DLD1 (cell line): ENCODE results near the gene GGN.
"Not testable (repeated sequence)": the region's sequence is repeated elsewhere in the genome, so short reads cannot be mapped to it uniquely, and the experiment has no call there.

Experiments used
- in situ Hi-C: cut with HindIII; loops from 2 replicates; pipeline ENCODE4 v1.10.0; 2017; ENCODE audit warnings: low sequenced_read_pairs

GGN gene, protein sequence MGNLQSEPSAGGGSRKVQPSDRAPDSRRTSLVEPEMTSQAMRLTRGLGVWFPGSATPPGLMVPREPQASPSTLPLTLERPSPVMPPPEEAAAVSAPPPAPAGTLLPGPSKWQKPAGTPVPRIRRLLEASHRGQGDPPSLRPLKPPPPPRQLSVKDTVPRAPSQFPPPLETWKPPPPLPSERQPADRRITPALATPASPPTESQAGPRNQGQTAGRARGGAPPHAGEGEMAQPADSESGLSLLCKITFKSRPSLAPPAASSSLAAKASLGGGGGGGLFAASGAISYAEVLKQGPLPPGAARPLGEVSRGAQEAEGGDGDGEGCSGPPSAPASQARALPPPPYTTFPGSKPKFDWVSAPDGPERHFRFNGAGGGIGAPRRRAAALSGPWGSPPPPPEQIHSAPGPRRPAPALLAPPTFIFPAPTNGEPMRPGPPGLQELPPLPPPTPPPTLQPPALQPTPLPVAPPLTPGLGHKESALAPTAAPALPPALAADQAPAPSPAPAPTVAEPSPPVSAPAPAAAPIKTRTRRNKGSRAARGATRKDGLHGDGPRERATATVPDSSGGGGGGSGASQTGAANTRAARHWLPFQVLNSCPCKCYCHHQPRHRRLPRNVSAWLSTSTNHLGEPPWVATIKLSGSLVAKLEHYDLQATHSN

GRCh38 chr19:38387550-38388348, at the start of gene GGN:
Gene GGN (minus strand): TSS chr19:38388034. CDS start chr19:38387261, 773 bp downstream.
- in situ Hi-C loops: no loop called here

DNA sequence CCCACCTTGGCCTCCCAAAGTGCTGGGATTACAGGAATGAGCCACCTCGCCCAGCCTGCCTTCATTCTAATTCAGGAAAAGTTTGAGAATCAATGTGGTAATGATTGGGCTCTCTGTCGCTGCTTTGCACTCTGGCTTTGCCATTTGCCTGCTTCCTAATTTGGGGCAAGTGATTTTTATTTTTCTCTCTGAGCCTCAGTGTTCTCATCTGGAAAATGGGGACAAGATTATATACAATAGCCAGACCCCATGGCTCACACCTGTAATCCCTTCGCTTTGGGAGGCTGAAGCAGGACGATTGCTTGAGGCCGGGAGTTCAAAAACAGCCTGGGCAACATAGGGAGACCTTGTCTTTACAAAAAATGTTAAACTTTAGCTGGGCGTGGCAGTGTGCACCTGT, 49.5 kb upstream of the GGN start:
- in situ Hi-C loops: no loop called here

DNA sequence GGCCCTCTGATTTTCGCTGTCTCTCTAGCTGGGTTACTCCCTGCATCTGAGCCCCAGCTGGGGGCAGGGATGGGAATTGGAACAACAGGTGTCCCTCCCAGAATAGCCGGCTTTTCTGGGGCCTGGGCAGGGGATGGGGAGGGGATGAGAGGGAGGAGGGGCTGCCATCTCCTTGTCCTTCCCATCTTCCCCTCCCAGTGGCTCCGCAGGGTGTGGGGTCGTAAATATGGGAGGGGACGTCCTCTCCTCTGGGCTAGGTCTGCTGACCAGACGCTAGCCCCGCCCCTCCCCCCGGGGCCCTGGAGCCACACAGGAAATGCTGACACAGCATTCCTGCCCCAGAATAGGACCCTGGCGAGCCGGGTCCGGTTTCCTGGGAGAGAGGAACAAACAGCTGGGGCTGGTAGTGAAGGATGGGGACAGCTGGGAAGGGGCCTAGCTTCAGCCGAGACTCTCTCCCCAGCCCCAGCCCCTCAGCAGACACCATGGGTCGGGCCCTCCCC, 46.8 kb upstream of the GGN start:
- in situ Hi-C loops: no loop called here

GRCh38 chr19:38433268-38433733, 45.5 kb upstream of the GGN start, which contains the start of gene RYR1:
Gene RYR1 (plus strand): TSS chr19:38433691. CDS start chr19:38433830, 139 bp downstream.
- in situ Hi-C loops: no loop called here

- in situ Hi-C loops: no loop called here
Measured at GRCh38 chr19:38430931-38431330, 43.1 kb upstream of the GGN start.

- in situ Hi-C loops: no loop called here
Measured at GRCh38 chr19:38429811-38430156, 42.0 kb upstream of the GGN start.

DNA sequence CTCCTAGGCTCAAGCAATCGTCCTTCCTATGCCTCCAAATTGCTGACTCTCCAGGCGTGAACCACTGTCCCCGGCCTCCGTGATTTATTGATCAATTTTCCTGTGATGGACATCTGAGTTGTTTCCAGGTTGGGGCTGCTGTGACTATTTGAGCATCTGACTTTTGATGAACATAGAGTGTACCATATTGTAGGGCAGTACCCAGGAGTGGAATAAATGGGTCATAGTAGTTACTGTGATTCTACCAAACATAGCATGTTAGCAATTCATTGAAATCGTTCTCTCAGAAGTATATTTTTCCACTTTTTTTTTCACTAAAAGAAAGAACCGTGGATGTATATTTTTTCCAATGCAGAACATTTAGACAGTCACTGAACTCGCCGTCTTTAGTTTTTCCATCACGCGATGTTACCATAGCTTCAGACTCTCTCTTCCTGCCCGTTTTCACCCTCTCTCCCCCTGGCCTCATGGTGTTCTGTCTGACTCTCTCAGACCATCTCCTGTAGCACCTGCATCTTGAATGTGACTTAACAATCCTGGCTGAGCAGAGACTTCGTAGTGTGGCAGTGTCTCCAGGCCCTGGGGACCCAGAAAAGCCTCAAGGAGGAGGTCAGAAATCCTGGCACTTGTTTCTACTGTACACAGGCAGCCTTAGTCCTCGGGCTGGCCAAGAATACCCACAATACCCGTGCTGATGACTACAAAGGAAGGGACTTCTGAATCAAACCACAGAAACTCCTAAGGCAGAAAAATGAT, 41.4 kb upstream of the GGN start:
- in situ Hi-C loops: no loop called here

GRCh38 chr19:38427035-38427677, 39.3 kb upstream of the GGN start:
- in situ Hi-C loops: not testable (repeated sequence)

GRCh38 chr19:38425810-38426466, 38.1 kb upstream of the GGN start, which contains the start of gene RASGRP4:
Gene RASGRP4 (minus strand): TSS chr19:38426219. CDS start chr19:38426091, 128 bp downstream.
- in situ Hi-C loops: no loop called here

DNA sequence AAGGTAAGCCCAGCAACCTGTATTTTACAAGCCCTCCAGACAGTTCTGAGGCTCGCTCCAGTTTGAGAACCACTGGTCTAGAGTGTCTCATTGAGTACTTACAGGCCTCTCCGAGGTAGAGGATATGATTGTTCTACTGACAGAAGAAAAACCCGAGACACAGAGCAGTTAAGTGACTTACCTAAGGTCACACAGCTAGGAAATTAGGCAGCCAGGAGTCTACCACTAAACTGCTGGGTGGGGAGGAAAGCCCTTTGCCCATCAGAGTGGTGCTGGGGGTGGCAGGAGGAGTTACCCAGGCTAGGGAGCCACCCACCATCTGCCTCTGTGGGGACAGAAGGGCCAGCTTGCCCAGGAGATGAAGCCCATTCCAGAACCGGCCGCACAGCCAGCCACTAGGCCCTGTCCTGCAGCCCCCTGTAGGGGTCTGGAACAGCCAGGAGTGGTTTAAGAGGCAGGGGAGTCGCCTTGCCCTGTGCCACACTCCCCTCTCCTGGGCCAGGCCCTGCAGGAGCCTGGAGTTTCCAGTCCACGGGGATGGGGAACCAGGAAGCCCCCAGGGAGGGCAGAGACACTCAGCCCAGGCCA, 37.5 kb upstream of the GGN start:
- in situ Hi-C loops: no loop called here

- in situ Hi-C loops: no loop called here
Measured at GRCh38 chr19:38424272-38424671, 36.4 kb upstream of the GGN start.

- in situ Hi-C loops: no loop called here
Measured at GRCh38 chr19:38422438-38422837, 34.6 kb upstream of the GGN start.

DNA sequence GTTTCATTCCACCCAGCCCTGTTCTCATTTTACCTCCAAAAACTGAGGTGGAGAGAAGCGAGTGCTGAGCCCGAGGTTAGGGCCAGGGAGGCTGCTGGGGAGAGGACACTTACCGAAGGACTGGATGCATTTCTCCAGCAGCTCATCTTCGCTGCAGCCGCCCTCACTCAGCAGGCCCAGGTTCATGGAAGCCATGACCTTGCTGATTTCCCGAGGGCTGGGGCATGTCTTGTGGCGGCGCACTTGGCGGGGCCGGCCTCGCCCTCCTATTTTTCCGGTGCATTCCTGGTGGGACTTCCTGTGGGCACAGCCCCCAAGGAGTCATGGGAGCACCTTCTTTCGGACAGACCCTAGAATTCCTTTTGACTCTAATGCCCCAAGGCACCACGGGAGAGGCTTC, 34.0 kb upstream of the GGN start:
- in situ Hi-C loops: no loop called here

- in situ Hi-C loops: no loop called here
Measured at GRCh38 chr19:38420935-38421334, 33.1 kb upstream of the GGN start.

- in situ Hi-C loops: no loop called here
Measured at GRCh38 chr19:38417544-38418506, 30.0 kb upstream of the GGN start.

DNA sequence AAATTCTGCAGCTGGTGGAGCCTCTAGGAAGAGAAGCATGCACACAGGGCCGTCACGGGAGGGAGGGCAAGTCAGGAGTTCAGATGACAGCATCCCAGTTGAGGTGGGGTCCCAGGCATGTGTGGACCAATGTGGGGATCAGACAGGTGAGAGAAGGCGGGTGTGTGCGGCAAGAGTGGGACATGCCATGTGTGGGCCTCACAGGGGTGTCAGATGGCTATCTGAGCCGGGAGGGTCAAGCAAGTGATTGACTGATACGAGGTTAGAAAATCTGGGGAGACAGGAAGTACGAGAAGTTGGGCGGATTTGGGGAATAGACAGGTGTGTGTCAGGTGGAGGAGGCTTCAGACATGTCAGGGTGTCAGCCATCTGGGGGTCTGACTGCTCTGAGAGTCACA, 29.3 kb upstream of the GGN start:
- in situ Hi-C loops: no loop called here

- in situ Hi-C loops: no loop called here
Measured at GRCh38 chr19:38413416-38413815, 25.6 kb upstream of the GGN start.

DNA sequence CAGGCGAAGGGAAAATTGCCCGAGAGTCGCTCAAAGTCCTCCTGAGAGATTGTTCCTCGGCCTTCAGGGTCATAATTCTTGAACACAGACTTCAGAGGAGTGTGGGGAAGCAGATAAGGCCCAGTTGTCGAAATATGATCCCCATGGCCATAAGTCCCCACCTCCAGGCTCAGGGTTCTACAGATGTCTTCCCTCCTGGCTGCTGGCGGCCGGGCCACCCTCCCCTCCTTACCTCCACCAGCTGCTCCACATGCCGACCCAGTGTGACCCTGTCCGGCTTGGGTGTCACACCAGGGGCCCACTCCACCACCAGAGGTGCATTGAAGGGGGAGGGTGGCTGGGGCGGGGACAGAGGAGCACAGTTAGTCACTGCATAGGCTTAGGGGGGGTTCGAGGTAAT, 25.1 kb upstream of the GGN start:
- in situ Hi-C loops: no loop called here
